Osteocyte (in vitro differentiated cells): ENCODE results near the gene PAWR. TPM values are rescaled to one million over a fixed set of nuclear protein-coding genes. Genes with fewer than 3 reads are reported as not detected.

Experiments used
- DNase-seq: peaks from one replicate; pipeline ENCODE4 v3.0.0; 2021; ENCODE audit warnings: mixed read lengths; ENCODE audit not compliant: unreplicated experiment; ENCODE audit errors: extremely low spot score
- H3K27ac Mint-ChIP-seq: one replicate; pipeline ENCODE4 v1.8.0; 2021; ENCODE audit warnings: mild to moderate bottlenecking, mixed read lengths; ENCODE audit not compliant: unreplicated experiment
- H3K27me3 Mint-ChIP-seq: one replicate; pipeline ENCODE4 v1.8.0; 2021; ENCODE audit warnings: mixed read lengths; ENCODE audit not compliant: unreplicated experiment
- H3K36me3 Mint-ChIP-seq: one replicate; pipeline ENCODE4 v1.8.0; 2021; ENCODE audit warnings: mixed read lengths; ENCODE audit not compliant: unreplicated experiment
- H3K4me1 Mint-ChIP-seq: one replicate; pipeline ENCODE4 v1.8.0; 2021; ENCODE audit warnings: mixed read lengths; ENCODE audit not compliant: unreplicated experiment
- H3K4me3 Mint-ChIP-seq: one replicate; pipeline ENCODE4 v1.8.0; 2021; ENCODE audit warnings: mild to moderate bottlenecking, moderate library complexity, mixed read lengths; ENCODE audit not compliant: unreplicated experiment
- H3K9me3 Mint-ChIP-seq: one replicate; pipeline ENCODE4 v1.8.0; 2021; ENCODE audit warnings: mixed read lengths; ENCODE audit not compliant: unreplicated experiment
- total RNA-seq: library from RNA; stranded (reverse); gene quantifications from 2 replicates; pipeline ENCODE4 v1.2.1, GENCODE V29; 2021
- TF ChIP-seq, protein P1 (sequence below): fragments of 200-600 bp; sonication (generic); IDR thresholded peaks from 2 replicates; pipeline ENCODE4 v1.5.0; 2021; ENCODE audit warnings: antibody characterized with exemption, mild to moderate bottlenecking, moderate library complexity

The PAWR gene
- total RNA-seq, 1 donor from 2014 or later, result 213 TPM

DNA sequence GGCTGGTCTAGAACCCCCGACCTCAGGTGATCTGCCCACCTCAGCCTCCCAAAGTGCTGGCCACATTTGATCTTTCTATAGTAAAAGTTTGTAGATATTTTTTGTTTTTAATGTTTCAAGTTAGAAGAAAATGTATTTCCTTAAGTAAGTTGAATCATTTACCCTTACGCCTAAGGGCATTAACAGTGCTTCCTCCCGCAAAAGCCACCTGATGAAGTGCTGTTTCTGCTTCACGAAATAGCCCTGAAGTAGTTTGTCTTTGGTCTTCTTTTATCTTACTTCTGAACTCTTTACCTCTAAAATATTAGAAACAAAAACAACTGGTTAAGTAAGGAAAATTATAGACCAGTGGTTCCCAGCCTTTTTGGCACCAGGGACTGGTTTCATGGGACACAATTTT, 22.7 kb downstream of the PAWR start:
- Mint-ChIP-seq H3K4me1 (peaks cover 61% of the 10 kb centered on the region), H3K36me3 (peaks cover 25% of the 10 kb centered on the region), H3K27me3 (no peaks in the 10 kb centered on the region), H3K9me3 (peaks cover 4% of the 10 kb centered on the region), H3K4me3 (no peak overlapping the region), H3K27ac (peak overlapping the region; percentile 69)
- DNase-seq, result no peak
- TF ChIP-seq, protein P1, sequence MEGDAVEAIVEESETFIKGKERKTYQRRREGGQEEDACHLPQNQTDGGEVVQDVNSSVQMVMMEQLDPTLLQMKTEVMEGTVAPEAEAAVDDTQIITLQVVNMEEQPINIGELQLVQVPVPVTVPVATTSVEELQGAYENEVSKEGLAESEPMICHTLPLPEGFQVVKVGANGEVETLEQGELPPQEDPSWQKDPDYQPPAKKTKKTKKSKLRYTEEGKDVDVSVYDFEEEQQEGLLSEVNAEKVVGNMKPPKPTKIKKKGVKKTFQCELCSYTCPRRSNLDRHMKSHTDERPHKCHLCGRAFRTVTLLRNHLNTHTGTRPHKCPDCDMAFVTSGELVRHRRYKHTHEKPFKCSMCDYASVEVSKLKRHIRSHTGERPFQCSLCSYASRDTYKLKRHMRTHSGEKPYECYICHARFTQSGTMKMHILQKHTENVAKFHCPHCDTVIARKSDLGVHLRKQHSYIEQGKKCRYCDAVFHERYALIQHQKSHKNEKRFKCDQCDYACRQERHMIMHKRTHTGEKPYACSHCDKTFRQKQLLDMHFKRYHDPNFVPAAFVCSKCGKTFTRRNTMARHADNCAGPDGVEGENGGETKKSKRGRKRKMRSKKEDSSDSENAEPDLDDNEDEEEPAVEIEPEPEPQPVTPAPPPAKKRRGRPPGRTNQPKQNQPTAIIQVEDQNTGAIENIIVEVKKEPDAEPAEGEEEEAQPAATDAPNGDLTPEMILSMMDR, result no peak

DNA sequence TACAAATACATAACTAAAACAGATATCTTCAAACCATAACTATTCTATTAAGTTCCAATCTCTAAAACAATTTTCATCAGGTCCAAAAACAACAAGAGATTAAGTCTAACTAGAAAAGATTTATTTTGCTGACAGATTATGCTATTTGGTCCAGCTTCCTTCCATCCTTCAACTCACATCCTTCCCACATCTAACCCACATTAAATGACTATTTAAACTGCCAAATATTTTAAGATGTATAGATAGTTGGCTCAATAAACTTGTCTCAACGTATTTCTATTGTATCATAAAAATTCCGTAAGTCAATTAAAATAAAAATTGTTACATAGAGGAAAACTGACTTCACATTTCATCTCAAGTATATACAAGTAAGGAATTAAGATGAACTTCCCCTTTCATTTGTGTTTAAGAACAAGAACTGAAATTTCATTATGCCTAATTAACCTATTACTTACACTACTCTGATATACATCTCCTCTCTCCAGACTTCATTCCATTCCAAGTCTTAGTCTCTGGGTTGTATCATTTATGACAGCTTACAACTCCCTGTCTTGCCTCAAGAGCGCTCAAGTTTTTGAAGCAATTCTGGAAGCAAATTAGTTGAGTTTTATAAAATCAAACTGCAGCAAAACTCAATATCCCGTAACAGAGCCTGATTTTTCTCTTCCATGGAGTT, 25.4 kb downstream of the PAWR start:
- Mint-ChIP-seq H3K9me3 (no peaks in the 10 kb centered on the region), H3K4me1 (peaks cover 69% of the 10 kb centered on the region), H3K36me3 (peaks cover 27% of the 10 kb centered on the region), H3K4me3 (no peak overlapping the region), H3K27me3 (no peaks in the 10 kb centered on the region), H3K27ac (no peak overlapping the region)
- TF ChIP-seq, protein P1, result no peak
- no peak for DNase-seq

DNA sequence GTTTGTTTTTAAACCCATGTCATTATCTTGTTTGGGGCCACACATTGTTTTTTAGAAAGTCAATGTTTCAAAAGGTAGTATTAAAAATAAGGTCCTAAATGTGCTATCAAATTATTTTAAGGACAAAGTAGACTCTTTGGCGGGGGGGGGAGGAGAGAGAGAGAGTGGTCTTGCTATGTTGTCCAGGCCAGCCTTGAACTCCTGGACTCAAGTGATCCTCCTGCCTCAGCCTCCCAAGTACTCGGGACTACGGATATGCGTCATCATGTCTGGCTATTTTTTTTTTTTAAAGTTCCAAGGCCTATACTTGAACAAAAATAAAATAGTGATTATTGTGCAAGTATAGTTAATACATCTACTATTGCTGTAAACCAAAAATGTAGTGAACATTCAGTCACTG, 26.2 kb downstream of the PAWR start:
- Mint-ChIP-seq H3K4me1 (peaks cover 70% of the 10 kb centered on the region), H3K4me3 (no peak overlapping the region), H3K9me3 (no peaks in the 10 kb centered on the region), H3K27me3 (no peaks in the 10 kb centered on the region), H3K27ac (peak overlapping the region; percentile 31), H3K36me3 (peaks cover 27% of the 10 kb centered on the region)
- DNase-seq, result no peak
- TF ChIP-seq, protein P1, result no peak

DNA sequence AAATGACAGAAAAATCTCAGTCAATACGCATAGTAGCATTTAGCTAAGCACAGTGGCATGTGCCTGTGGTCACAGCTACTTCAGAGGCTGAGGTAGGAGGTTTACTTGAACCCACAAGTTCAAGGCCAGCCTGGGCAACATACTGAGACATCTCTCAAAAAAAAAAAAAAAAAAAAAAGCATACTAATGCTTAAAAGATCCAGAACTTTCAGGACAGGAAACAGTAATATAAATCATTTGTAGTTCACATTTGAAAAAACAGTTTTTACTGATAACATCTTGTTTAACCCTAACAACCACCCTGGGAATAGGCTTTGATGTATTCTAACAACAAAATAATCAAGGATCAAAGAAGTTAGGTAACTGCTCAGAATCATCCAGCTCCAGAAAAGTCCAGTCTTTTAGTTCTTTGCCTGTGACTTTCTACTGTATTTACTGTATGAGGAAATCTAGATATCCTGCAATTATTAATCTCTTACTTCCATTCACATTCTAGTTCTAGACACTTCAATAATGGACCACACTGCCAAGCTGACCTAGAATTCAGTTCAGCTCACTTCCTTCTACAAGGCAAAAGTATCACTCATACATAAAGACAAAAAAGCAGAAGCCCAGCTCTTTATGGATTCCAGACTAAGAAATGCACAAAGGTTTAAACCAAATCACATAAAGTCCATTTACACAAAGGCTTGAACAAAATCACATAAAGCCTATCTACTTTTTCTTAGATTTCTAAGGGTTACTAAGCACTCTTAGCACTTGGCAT, 28.5 kb downstream of the PAWR start:
- Mint-ChIP-seq H3K36me3 (peaks cover 22% of the 10 kb centered on the region), H3K27me3 (no peaks in the 10 kb centered on the region), H3K4me1 (peaks cover 70% of the 10 kb centered on the region), H3K4me3 (no peak overlapping the region), H3K27ac (peak overlapping the region; percentile 45), H3K9me3 (no peaks in the 10 kb centered on the region)
- TF ChIP-seq, protein P1, result no peak
- DNase-seq, result no peak

DNA sequence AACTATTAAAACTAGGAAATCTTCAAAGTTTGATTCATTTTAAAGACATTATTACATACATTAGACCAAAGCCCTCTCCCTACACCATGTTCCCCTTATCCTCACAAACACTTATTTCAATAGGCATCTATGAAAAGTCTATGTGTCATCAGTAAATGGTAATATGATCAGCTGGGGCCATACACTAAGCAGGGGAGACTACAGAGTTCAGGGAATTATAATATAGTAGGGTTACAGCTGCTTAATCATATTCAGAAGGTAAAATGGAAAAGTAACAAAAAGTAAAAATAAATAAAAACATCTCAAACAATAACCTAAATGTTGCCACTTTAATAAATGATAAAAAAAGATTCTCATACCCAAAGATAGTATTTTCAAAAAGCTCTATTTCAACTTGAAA, 29.1 kb downstream of the PAWR start:
- no peak for DNase-seq
- H3K9me3 Mint-ChIP-seq, result no peaks in the 10 kb centered on the region
- no peak overlapping the region for H3K4me3 Mint-ChIP-seq
- peaks cover 71% of the 10 kb centered on the region for H3K4me1 Mint-ChIP-seq
- TF ChIP-seq, protein P1, result no peak
- H3K36me3 Mint-ChIP-seq, result peaks cover 28% of the 10 kb centered on the region
- peak overlapping the region; percentile 45 for H3K27ac Mint-ChIP-seq
- no peaks in the 10 kb centered on the region for H3K27me3 Mint-ChIP-seq
